ENCODE data around the gene TAS2R39.
A peak's percentile ranks its signal among the peaks of the same experiment; 100 is the strongest.

TAS2R39 gene

DNA sequence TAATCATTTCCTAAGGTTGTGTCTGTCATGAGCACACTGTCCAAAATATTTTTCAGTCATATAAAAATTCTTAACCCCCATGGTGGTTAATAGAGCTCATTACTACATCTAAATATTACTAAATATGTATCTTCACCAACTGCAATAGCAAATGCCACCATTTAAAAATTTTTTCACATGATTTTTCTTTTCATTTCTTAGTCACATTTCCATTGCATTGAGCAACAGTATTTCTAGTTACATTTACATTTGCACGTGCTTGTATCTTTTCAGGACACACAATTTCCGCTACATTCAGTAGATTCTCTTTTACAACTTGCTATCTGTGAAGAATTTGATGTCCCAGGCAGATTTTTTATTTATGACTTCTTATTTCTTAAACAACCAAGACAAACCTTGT lies 33.5 kb downstream of the TAS2R39 start:
- DNase-seq = no peak

DNA sequence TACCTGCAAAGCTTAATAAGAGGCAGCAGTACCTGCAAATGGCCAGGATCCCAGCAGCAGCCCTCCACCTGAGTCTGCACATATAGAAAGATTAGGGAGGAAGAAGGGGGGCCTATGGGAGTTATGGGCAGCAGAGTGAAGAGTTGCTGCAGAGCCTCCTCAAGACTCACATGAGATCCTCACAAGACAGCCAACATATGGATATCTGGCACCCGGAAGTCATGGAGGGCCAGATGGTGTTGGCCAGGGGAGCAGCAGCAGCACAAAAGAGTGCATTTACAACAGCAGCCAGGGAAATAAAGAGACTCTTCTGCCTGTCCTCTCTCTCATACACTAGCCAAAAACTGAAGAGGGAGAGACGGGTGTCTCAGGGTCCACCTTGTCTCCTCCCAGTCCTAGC lies 34.6 kb downstream of the TAS2R39 start:
- DNase-seq = no peak

DNA sequence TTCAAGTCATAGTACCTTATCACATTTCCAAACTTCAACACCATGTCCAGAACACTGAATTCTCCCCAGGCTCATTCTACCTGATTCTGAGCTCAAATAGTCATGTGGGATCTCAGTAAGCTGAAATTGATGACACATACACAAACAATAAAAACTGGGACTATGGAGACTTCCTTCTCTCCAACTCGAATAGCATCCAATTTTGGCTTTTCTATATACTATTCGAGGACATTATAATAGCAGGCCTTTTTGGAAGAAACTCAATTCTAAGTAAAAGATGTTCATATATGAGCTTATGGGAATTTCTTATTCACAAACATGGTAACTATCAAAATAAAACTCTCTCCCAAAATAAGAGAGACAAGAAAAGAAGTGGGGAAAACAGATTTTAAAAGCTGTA lies 38.1 kb downstream of the TAS2R39 start:
- DNase-seq = no peak

DNA sequence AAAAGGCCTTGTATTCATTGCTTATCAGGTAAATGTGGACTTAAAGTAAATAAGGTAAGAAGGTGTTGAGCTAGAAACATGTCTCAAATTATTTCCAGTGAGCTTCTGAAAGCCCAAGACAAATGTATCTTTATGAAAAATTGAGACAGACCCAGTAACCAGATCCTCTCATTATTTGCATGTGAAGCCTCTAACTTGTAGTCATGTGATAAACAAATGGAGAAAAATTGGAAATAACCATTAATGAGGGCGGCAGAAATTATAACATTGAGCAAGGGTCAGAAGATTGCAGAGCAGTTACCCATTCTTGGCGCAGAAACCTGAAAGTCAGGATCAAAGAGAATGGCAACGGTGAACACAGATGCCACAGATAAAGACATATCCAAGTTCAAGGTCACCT lies 38.5 kb downstream of the TAS2R39 start, which contains the start of gene TAS2R40:
Gene TAS2R40 (plus strand): TSS at position 301 of the 400 bp plus-strand sequence. CDS start 42 bp downstream, at position 343.
- no peak for DNase-seq

DNA sequence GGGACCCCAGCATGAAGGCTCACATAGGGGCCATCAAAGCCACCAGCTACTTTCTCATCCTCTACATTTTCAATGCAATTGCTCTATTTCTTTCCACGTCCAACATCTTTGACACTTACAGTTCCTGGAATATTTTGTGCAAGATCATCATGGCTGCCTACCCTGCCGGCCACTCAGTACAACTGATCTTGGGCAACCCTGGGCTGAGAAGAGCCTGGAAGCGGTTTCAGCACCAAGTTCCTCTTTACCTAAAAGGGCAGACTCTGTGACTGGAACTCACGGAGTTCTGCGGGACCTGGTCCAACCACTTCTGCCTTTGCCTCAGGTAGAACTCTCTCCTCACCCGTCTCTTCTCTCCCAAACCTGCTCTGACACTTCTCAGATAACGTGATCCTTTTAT lies 39.6 kb downstream of the TAS2R39 start:
- peak in 1 of 2 experiments; percentile 10 for DNase-seq

DNA sequence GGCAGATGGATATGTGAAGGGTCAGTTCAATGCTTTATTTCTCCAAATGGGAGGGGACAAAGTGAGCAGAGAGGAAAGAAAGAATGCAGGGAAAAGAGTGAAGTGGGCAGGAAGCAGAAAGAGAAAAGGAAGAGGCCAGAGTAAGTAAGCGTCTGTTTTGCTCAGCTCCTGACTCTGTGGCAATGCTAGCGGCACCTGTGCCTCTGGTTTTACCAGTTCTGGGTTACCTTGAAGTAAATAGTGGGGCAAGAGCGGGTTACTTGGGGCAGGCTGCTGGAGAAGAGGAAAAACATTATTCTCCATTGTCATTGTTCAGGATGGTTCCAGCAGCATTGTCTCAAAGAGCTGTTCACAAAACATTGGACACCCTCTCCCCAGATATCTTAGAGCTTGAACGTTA lies 40.6 kb downstream of the TAS2R39 start:
- no peak for DNase-seq

DNA sequence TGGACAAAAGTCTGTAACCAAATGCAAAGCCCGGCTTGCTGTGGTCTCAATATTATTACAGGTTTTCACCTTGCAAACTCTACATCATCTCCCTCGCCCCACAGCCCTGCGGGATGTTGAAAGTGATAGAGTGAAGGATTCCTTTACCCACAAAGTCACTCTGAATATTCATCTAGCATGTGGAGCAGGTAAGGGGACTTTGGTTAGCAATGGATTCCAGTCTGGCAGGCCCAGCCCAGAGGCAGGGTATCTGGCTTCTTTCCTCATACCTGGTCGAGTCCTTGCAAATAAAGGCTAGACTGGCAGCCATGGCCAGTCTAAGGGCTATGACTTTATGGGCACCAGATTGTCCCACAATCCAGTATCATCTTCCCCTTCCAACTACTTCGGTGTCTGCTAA lies 41.8 kb downstream of the TAS2R39 start:
- no peak for DNase-seq

DNA sequence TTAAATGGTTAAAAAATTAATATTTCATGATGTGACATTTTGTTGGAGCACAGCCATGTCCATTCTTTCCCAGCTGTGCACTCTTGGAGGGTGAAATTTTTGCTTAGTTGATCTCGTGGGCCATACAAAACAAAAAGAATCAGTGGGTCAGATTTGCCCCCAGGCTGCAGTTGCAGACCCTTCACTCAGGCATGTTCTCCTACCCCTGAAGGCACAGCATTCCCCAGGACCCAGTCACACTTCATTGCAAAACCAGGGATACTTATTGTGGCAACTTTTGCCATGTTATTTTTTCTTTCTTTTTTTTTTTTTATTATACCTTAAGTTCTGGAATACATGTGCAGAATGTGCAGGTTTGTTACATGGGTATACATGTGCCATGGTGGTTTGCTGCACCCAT lies 44.6 kb downstream of the TAS2R39 start:
- DNase-seq = no peak

DNA sequence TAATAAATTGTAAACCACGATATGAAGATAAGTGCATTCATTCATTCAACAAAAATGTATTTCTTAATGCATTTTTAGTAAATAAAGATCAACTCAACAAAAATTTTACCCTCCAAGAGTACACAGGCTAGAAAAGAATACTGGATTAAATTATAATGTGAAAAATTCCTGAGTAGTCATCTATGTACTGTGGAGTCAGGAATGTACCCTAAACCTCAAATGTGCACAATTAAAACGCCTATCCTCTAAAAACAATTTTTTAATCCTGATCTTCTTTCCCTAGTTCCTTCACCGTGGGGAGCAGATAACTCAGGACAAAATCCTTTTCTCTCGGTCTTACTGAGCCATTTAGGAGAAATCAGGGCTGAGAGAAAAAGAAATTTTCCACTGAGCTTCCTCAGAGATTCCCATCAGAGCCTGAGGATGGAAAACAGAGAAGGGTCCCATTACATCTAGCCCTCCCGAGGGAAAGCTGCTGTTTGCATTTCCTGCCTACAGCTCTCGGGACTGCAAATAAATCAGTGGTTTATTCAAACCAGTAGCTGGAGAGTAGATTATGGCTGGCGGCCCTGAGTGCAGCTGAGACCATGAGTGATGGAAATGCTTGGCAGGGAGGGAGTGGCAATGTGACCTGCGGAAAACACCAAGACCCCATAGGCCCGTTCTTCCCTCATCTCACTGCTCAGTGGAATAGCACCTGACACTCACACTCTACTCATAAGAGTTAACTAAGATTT lies 46.0 kb downstream of the TAS2R39 start:
- no peak for DNase-seq

DNA sequence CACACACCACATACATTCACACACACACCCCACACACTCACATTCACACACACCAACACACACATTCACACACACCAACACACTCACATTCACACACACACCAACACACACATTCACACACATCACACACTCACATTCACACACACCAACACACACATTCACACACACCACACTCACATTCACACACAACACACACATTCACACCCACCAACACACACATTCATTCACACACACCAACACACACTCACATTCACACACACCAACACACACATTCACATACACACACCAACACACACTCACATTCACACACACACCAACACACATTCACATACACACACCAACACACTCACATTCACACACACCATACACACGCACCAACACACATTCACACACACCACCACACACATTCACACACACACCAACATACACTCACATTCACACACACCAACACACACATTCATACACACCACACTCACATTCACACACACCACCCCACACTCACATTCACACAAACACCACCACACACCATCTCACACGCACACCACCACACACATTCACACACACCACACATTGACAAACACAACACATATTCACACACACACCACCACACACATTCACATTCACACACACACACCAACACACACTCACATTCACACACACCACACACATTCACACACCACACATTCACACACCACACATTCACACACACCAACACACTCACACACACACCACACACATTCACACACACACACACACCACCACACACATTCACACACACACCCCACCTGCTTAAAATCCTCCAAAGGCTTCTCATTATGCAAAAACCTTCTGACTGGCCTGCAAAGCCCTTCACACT lies 47.6 kb downstream of the TAS2R39 start:
- no peak for DNase-seq
